ENCODE data around the gene MAPK4. TPM values are rescaled to one million over a fixed set of nuclear protein-coding genes. Genes with fewer than 3 reads are reported as not detected.
"Not testable (repeated sequence)": the region's sequence is repeated elsewhere in the genome, so short reads cannot be mapped to it uniquely, and the experiment has no call there.

MAPK4 gene
- total RNA-seq, 1 donor from 2014 or later = 0.21 TPM

DNA sequence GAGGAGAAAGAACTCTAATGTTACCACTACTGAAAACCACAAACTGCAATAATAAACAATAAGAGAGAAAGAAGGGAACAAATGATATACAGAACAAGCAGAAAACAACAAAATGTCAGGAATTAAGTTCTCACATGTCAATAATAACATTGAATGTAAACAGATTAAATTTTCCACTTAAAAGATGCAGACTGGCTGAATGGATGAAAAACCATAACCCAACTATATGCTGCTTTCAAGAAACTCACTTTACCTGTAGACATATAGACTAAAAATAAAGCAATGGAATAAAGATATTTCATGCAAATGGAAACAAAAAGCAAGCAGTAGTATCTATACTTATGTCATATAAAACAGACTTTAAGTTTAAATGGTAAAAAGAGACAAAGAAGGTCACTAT lies 209.6 kb downstream of the MAPK4 start:
- no peak for DNase-seq (ENCODE audit: low spot score)
- Mint-ChIP-seq H3K27ac (ENCODE audit: unreplicated experiment) (no peak overlapping the region), H3K36me3 (ENCODE audit: low read depth, unreplicated experiment) (no peaks in the 10 kb centered on the region), H3K4me1 (ENCODE audit: unreplicated experiment) (no peaks in the 10 kb centered on the region), H3K4me3 (ENCODE audit: unreplicated experiment) (no peak overlapping the region), H3K9me3 (ENCODE audit: unreplicated experiment) (peaks cover 4% of the 10 kb centered on the region), H3K27me3 (ENCODE audit: unreplicated experiment) (peaks cover 5% of the 10 kb centered on the region)
- TF ChIP-seq, protein P1, sequence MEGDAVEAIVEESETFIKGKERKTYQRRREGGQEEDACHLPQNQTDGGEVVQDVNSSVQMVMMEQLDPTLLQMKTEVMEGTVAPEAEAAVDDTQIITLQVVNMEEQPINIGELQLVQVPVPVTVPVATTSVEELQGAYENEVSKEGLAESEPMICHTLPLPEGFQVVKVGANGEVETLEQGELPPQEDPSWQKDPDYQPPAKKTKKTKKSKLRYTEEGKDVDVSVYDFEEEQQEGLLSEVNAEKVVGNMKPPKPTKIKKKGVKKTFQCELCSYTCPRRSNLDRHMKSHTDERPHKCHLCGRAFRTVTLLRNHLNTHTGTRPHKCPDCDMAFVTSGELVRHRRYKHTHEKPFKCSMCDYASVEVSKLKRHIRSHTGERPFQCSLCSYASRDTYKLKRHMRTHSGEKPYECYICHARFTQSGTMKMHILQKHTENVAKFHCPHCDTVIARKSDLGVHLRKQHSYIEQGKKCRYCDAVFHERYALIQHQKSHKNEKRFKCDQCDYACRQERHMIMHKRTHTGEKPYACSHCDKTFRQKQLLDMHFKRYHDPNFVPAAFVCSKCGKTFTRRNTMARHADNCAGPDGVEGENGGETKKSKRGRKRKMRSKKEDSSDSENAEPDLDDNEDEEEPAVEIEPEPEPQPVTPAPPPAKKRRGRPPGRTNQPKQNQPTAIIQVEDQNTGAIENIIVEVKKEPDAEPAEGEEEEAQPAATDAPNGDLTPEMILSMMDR (IDR thresholded peaks at IDR 0.05; ENCODE audit: unreplicated experiment) = no peak

DNA sequence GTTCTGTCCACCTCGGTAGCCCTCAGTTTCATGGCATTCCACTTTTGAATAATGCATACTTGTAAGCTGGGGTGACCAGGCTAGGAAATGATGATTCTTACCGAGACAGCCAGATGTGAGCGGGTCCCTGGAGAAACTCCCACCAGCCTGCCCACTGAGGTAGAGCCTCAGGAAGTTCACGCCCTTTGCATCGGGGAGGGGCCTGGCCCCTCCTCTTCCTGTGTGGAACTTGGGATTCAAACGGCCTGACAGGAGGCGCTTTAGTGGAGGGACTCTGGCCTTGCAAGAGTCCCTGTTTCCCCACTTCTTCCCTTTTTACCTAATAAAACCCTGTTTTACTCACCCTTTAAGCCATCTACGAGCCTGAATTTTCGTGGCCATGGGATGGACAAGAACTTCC lies 215.3 kb downstream of the MAPK4 start:
- TF ChIP-seq, protein P1 (IDR thresholded peaks at IDR 0.05; ENCODE audit: unreplicated experiment) = no peak
- DNase-seq (ENCODE audit: low spot score) = no peak
- Mint-ChIP-seq H3K4me1 (ENCODE audit: unreplicated experiment) (peaks cover 3% of the 10 kb centered on the region), H3K9me3 (ENCODE audit: unreplicated experiment) (no peaks in the 10 kb centered on the region), H3K27me3 (ENCODE audit: unreplicated experiment) (no peaks in the 10 kb centered on the region), H3K27ac (ENCODE audit: unreplicated experiment) (no peak overlapping the region), H3K36me3 (ENCODE audit: low read depth, unreplicated experiment) (no peaks in the 10 kb centered on the region), H3K4me3 (ENCODE audit: unreplicated experiment) (no peak overlapping the region)

DNA sequence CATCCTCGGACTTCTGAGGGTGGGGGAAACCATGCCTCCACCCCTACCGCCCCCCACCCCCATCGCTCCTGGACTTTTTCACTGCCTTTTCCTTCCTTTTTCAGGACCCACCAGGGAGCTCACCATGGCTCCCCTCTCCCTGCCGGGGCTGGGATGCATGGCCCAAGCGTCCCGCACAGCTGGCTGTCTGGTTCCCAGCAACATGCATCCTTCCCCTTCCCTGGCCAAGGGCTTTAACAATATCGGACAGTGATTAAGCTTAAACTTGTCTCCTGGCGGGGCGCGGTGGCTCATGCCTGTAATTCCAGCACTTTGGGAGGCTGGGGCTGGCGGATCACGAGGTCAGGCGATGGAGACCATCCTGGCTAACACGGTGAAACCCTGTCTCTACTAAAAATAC lies 215.8 kb downstream of the MAPK4 start:
- Mint-ChIP-seq H3K36me3 (ENCODE audit: low read depth, unreplicated experiment) (no peaks in the 10 kb centered on the region), H3K27ac (ENCODE audit: unreplicated experiment) (no peak overlapping the region), H3K9me3 (ENCODE audit: unreplicated experiment) (no peaks in the 10 kb centered on the region), H3K27me3 (ENCODE audit: unreplicated experiment) (no peaks in the 10 kb centered on the region), H3K4me1 (ENCODE audit: unreplicated experiment) (peaks cover 3% of the 10 kb centered on the region), H3K4me3 (ENCODE audit: unreplicated experiment) (no peak overlapping the region)
- TF ChIP-seq, protein P1 (IDR thresholded peaks at IDR 0.05; ENCODE audit: unreplicated experiment) = no peak
- no peak for DNase-seq (ENCODE audit: low spot score)

DNA sequence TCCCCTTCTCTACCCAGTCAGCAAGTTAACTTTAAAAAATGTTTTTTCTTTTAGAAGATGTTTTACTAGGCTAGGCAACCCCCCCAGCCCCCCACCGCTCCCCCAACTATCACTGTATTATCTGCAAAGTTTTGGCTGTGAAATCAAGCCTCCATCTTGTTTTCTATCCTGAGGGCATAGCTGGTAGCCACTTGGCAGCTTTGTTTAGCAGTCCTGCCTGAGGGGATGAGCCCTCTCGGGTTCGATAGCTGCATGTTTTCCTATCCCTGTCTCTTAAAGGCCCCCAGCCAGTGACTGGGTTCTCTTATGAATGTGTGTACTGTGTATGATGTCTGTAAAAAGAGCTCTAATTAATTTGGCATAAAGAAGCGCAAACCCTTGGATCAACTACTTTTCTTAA lies 216.5 kb downstream of the MAPK4 start:
- TF ChIP-seq, protein P1 (IDR thresholded peaks at IDR 0.05; ENCODE audit: unreplicated experiment) = no peak
- H3K36me3 Mint-ChIP-seq (ENCODE audit: low read depth, unreplicated experiment) = no peaks in the 10 kb centered on the region
- no peaks in the 10 kb centered on the region for H3K27me3 Mint-ChIP-seq (ENCODE audit: unreplicated experiment)
- H3K9me3 Mint-ChIP-seq (ENCODE audit: unreplicated experiment) = no peaks in the 10 kb centered on the region
- no peak overlapping the region for H3K27ac Mint-ChIP-seq (ENCODE audit: unreplicated experiment)
- H3K4me1 Mint-ChIP-seq (ENCODE audit: unreplicated experiment) = peaks cover 3% of the 10 kb centered on the region
- DNase-seq (ENCODE audit: low spot score) = no peak
- H3K4me3 Mint-ChIP-seq (ENCODE audit: unreplicated experiment) = no peak overlapping the region

DNA sequence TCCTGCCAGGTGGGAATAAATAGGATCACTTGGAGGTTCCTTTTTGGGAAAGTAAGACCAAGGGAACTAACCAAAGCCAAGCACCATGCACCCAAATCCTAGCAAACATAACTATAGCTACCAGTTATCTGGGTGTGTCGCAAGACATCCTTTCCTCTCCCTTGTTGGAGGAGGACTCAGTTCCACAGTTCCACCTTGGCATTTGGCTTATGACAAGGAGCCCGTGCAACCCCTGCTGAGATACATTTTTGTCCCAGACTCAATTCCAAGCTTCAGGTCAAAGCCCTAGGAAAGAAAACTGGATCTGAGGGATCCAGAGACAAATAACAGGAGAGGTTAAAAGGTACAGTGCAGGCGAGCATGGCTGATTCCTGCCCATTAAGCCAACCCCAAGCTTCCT lies 219.1 kb downstream of the MAPK4 start:
- not testable (repeated sequence) for H3K9me3 Mint-ChIP-seq (ENCODE audit: unreplicated experiment); H3K27me3 Mint-ChIP-seq (ENCODE audit: unreplicated experiment); H3K27ac Mint-ChIP-seq (ENCODE audit: unreplicated experiment); DNase-seq (ENCODE audit: low spot score); H3K4me1 Mint-ChIP-seq (ENCODE audit: unreplicated experiment); H3K36me3 Mint-ChIP-seq (ENCODE audit: low read depth, unreplicated experiment); H3K4me3 Mint-ChIP-seq (ENCODE audit: unreplicated experiment)

Other genes with a start within 250 kb of the MAPK4 start
- gene SKA1, start 185.0 kb upstream of the MAPK4 start, total RNA-seq (ENCODE audit: unreplicated experiment) = 4.7 TPM

Measured in endothelial cell (in vitro differentiated cells).